HepG2 (cell line): Measurements from ENCODE around the gene FKBP1B. TPM values are rescaled to one million over a fixed set of nuclear protein-coding genes. Genes with fewer than 3 reads are reported as not detected.

ENCODE experiments used
- ARNT ChIP-seq: fragments of 450-650 bp; IDR thresholded peaks from 2 replicates; pipeline ENCODE4 v1.6.1; 2017
- CBX1 ChIP-seq: IDR thresholded peaks from one replicate; pipeline ENCODE4 v1.6.1; 2016; ENCODE audit warnings: antibody characterized with exemption, low read depth
- CREB1 ChIP-seq, 2 experiments: fragments of 450-650 bp in 1 of 2; IDR thresholded peaks; 2 replicates each; pipeline ENCODE4 v1.6.1; 2016 to 2017; ENCODE audit warnings: control low read depth in 1 of 2, mild to moderate bottlenecking in 1 of 2, missing compliant biosample characterization in 1 of 2, missing genetic modification characterization in 1 of 2
- DZIP1 ChIP-seq: sonication (generic); formaldehyde crosslinking; IDR thresholded peaks from 2 replicates; pipeline ENCODE4 v1.5.0; 2020; ENCODE audit warnings: mild to moderate bottlenecking, missing genetic modification reagents
- HHEX ChIP-seq: IDR thresholded peaks from 2 replicates; pipeline ENCODE4 v1.6.1; 2016; ENCODE audit warnings: control low read depth
- MEF2D ChIP-seq: sonication (generic); formaldehyde crosslinking; IDR thresholded peaks from 2 replicates; pipeline ENCODE4 v1.5.1; 2020; ENCODE audit warnings: mild to moderate bottlenecking, missing genetic modification reagents
- MTF2 ChIP-seq: sonication (generic); formaldehyde crosslinking; IDR thresholded peaks from 2 replicates; pipeline ENCODE4 v1.5.0; 2020; ENCODE audit warnings: missing genetic modification reagents, borderline replicate concordance
- NFATC3 ChIP-seq: sonication (generic); formaldehyde crosslinking; IDR thresholded peaks from 2 replicates; pipeline ENCODE4 v1.5.1; 2020; ENCODE audit warnings: mild to moderate bottlenecking, missing genetic modification reagents
- PHF8 ChIP-seq: sonication (generic); formaldehyde crosslinking; IDR thresholded peaks from 2 replicates; pipeline ENCODE4 v1.5.0; 2020; ENCODE audit warnings: missing genetic modification reagents
- PPARG ChIP-seq: conservative IDR thresholded peaks from 2 replicates; pipeline ENCODE4 v1.6.1; 2016; ENCODE audit warnings: missing biosample characterization, missing genetic modification reagents
- SAFB2 ChIP-seq: sonication (generic); formaldehyde crosslinking; IDR thresholded peaks from 2 replicates; pipeline ENCODE4 v1.5.1; 2020; ENCODE audit warnings: missing genetic modification reagents, low read depth, mild to moderate bottlenecking, borderline replicate concordance
- SP1 ChIP-seq, 2 experiments: fragments of 450-650 bp in 1 of 2; sonication (generic) in 1 of 2; formaldehyde crosslinking in 1 of 2; IDR thresholded peaks; 2 replicates each; pipeline versions ENCODE4 v1.4.0 to v1.6.1; 2016 to 2020; ENCODE audit warnings: missing genetic modification reagents in 1 of 2
- ZBTB3 ChIP-seq: sonication (generic); formaldehyde crosslinking; IDR thresholded peaks from 2 replicates; pipeline ENCODE4 v1.4.0; 2020; ENCODE audit warnings: low read depth, mild to moderate bottlenecking, moderate library complexity, missing genetic modification reagents, borderline replicate concordance
- ZNF17 ChIP-seq: sonication (generic); formaldehyde crosslinking; IDR thresholded peaks from 2 replicates; pipeline ENCODE4 v1.5.0; 2020; ENCODE audit warnings: mild to moderate bottlenecking, missing genetic modification reagents
- ZNF33A ChIP-seq: sonication (generic); formaldehyde crosslinking; IDR thresholded peaks from 2 replicates; pipeline ENCODE4 v1.5.1; 2020; ENCODE audit warnings: missing genetic modification reagents, mild to moderate bottlenecking, moderate library complexity, borderline replicate concordance
- ZNF33B ChIP-seq: sonication (generic); formaldehyde crosslinking; IDR thresholded peaks from 2 replicates; pipeline ENCODE4 v1.5.1; 2020; ENCODE audit warnings: mild to moderate bottlenecking, missing genetic modification reagents
- ZNF431 ChIP-seq: sonication (generic); formaldehyde crosslinking; IDR thresholded peaks from 2 replicates; pipeline ENCODE4 v1.9.0; 2022; ENCODE audit warnings: missing genetic modification reagents, low read depth, mild to moderate bottlenecking, borderline replicate concordance
- ZNF460 ChIP-seq: sonication (generic); formaldehyde crosslinking; IDR thresholded peaks from 2 replicates; pipeline ENCODE4 v1.5.1; 2020; ENCODE audit warnings: missing genetic modification reagents, mild to moderate bottlenecking, borderline replicate concordance
- ZNF768 ChIP-seq: sonication (generic); formaldehyde crosslinking; IDR thresholded peaks from 2 replicates; pipeline ENCODE4 v1.4.0; 2020; ENCODE audit warnings: missing genetic modification reagents
- ZNF891 ChIP-seq: sonication (generic); formaldehyde crosslinking; IDR thresholded peaks from 2 replicates; pipeline ENCODE4 v1.5.0; 2020; ENCODE audit warnings: mild to moderate bottlenecking, missing genetic modification reagents
- ZSCAN22 ChIP-seq: sonication (generic); formaldehyde crosslinking; IDR thresholded peaks from 2 replicates; pipeline ENCODE4 v1.4.0; 2020; ENCODE audit warnings: mild to moderate bottlenecking, missing genetic modification reagents
- polyA plus RNA-seq, 8 experiments: library from polyadenylated mRNA; depleted of rRNA in 3 of 8; stranded (reverse) in 7 of 8; unstranded in 1 of 8; fragments of >200 nt; fragmentation: Illumina TruSeq in 4 of 8; extraction: Trizol in 4 of 8; gene quantifications; 2 replicates each; pipeline versions ENCODE4 v1.2.1 to v1.2.3, GENCODE V29; 2011 to 2016; ENCODE audit warnings: low read depth in 4 of 8, missing spikeins in 1 of 8, mixed read lengths in 1 of 8; ENCODE audit not compliant: insufficient read depth in 1 of 8
- total RNA-seq, 5 experiments: library from RNA; depleted of rRNA; stranded (reverse); fragments of >200 nt; fragmentation: Illumina TruSeq; extraction: Trizol; gene quantifications; 2 replicates each; pipeline ENCODE4 v1.2.3, GENCODE V29; 2016; ENCODE audit warnings: low read depth in 1 of 5
- TF ChIP-seq, protein P1 (sequence below): sonication (generic); formaldehyde crosslinking; IDR thresholded peaks from 2 replicates; pipeline ENCODE4 v1.4.0; 2020; ENCODE audit warnings: low read depth, mild to moderate bottlenecking, missing genetic modification reagents

The FKBP1B gene
- total and polyA plus RNA-seq, 2 of the 13 experiments (the other 11 are each of a cell fraction or from before 2014, with no cell fraction given), result 35.2 to 96.3 TPM

DNA sequence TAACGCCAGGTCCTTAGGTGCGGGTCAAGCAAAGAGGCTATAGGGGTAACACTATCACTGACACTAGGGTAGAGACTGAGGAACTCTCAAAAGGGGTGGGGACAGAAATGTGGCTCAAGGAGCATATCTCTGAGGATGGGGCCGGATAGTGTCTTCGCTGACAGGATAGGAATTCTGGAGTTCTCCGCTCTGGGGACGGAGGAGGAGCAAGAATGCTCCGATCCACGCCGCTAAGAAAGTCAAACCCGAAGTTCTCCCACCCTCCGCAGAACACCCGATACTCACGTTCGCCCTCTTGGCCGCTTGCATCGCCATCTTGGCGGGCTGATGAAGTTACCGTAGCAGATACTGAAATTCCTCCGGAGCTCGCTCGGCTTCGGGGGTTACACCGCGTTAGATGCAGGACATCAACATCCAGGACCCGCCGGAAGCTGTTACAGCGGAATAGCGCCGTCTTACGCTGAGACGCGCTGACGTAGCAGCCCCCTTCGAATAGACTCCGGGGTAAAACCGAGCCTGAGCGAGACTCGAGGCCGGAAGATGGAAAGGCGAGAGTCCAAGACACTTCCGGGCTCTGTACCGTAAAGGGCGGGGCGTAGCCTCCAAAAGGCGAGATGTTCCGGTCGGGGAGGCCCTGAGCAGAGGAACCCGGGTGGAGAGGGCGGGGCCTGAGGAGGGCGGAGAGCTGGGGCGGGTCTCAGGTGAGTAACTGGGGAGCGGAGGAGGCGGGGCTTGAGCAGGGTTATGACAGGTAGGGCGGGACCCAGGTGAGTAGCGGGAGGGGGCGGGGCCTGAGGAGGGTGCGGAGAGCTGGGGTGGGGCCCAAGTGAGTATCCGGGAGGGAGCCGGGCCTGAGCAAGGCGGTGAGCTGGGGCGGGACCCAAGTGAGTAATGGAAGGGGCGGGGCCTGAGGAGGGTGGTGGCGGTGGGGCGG is 26.6 kb downstream of the FKBP1B start, which contains the start of gene SF3B6 (continued):
- TF ChIP-seq, protein P1, sequence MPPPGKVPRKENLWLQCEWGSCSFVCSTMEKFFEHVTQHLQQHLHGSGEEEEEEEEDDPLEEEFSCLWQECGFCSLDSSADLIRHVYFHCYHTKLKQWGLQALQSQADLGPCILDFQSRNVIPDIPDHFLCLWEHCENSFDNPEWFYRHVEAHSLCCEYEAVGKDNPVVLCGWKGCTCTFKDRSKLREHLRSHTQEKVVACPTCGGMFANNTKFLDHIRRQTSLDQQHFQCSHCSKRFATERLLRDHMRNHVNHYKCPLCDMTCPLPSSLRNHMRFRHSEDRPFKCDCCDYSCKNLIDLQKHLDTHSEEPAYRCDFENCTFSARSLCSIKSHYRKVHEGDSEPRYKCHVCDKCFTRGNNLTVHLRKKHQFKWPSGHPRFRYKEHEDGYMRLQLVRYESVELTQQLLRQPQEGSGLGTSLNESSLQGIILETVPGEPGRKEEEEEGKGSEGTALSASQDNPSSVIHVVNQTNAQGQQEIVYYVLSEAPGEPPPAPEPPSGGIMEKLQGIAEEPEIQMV, result peak; percentile 72; the same call in 1 of the 2 replicates
- TF ChIP-seq CBX1, result peak; percentile 94
- TF ChIP-seq ARNT, result no peak
- TF ChIP-seq DZIP1, result peak; percentile 82; the same call in 1 of the 2 replicates
- peak; percentile 84 for TF ChIP-seq ZNF768
- peak; percentile 90 for TF ChIP-seq SAFB2 (CRISPR knock-in tag)
- no peak for TF ChIP-seq ZNF431 (CRISPR knock-in tag)
- no peak for TF ChIP-seq ZNF33A (CRISPR knock-in tag)
- no peak for TF ChIP-seq SP1 (IDR thresholded peaks at IDR 0.05)
- peak; percentile 98 for TF ChIP-seq SP1 (CRISPR knock-in tag; IDR thresholded peaks at IDR 0.05)
- no peak for TF ChIP-seq ZNF460 (CRISPR knock-in tag)
- TF ChIP-seq PHF8 (CRISPR knock-in tag), result peak; percentile 88
- TF ChIP-seq ZNF17 (CRISPR knock-in tag), result no peak
- TF ChIP-seq PPARG (CRISPR knock-in tag), result peak; percentile 85
- no peak for TF ChIP-seq MTF2
- TF ChIP-seq ZBTB3 (CRISPR knock-in tag), result 0 out of 2 replicates have a peak, but pooled peaks have one; percentile 60
- TF ChIP-seq ZSCAN22 (CRISPR knock-in tag), result no peak; the same call in none of the 2 replicates
- TF ChIP-seq ZNF33B (CRISPR knock-in tag), result peak; percentile 92
- peak; percentile 96 for TF ChIP-seq CREB1 (IDR thresholded peaks at IDR 0.05)
- TF ChIP-seq CREB1 (CRISPR knock-in tag; IDR thresholded peaks at IDR 0.05), result peak; percentile 99
- no peak for TF ChIP-seq HHEX (CRISPR knock-in tag)
- peak; percentile 95 for TF ChIP-seq MEF2D (CRISPR knock-in tag)
- peak; percentile 89 for TF ChIP-seq NFATC3
- TF ChIP-seq ZNF891 (CRISPR knock-in tag), result peak; percentile 96
